A204.1 (cell line): ENCODE data around the gene MYL11.
"Not testable (repeated sequence)": the region's sequence is repeated elsewhere in the genome, so short reads cannot be mapped to it uniquely, and the experiment has no call there.

Experiments used
- FAIRE-seq: peaks from 2 replicates; lab custom pipeline; 2012; peaks lifted over from hg19 to GRCh38; lab: Jason Lieb, UNC

MYL11 gene

GRCh38 chr16:30374538-30374937, at the start of gene MYL11:
Gene MYL11, plus strand, starts transcription at chr16:30374802. Its CDS starts 56 bp downstream, at chr16:30374858.
- FAIRE-seq, result no peak

- not testable (repeated sequence) for FAIRE-seq
Observed at GRCh38 chr16:30334473-30334989, 40.1 kb upstream of the MYL11 start.

- not testable (repeated sequence) for FAIRE-seq
Observed at GRCh38 chr16:30335028-30335597, 39.5 kb upstream of the MYL11 start.

- no peak for FAIRE-seq
Observed at GRCh38 chr16:30335598-30336474, 38.8 kb upstream of the MYL11 start.

GRCh38 chr16:30337964-30338357, 36.6 kb upstream of the MYL11 start:
- not testable (repeated sequence) for FAIRE-seq

GRCh38 chr16:30338715-30339114, 35.9 kb upstream of the MYL11 start:
- FAIRE-seq, result not testable (repeated sequence)

GRCh38 chr16:30340621-30341020, 34.0 kb upstream of the MYL11 start:
- no peak for FAIRE-seq

GRCh38 chr16:30341971-30342370, 32.6 kb upstream of the MYL11 start:
- not testable (repeated sequence) for FAIRE-seq

- no peak for FAIRE-seq
Observed at GRCh38 chr16:30342751-30343490, 31.7 kb upstream of the MYL11 start.

- not testable (repeated sequence) for FAIRE-seq
Observed at GRCh38 chr16:30343491-30343820, 31.1 kb upstream of the MYL11 start.

- no peak for FAIRE-seq
Observed at GRCh38 chr16:30346286-30346685, 28.3 kb upstream of the MYL11 start.

- FAIRE-seq, result no peak
Observed at GRCh38 chr16:30348113-30348512, 26.5 kb upstream of the MYL11 start.

- FAIRE-seq, result no peak
Observed at GRCh38 chr16:30348929-30349328, 25.7 kb upstream of the MYL11 start.

GRCh38 chr16:30349675-30350074, 24.9 kb upstream of the MYL11 start:
- no peak for FAIRE-seq

GRCh38 chr16:30350134-30350871, 24.3 kb upstream of the MYL11 start:
- FAIRE-seq, result no peak

- no peak for FAIRE-seq
Observed at GRCh38 chr16:30351001-30351441, 23.6 kb upstream of the MYL11 start.

- FAIRE-seq, result no peak
Observed at GRCh38 chr16:30351586-30352419, 22.8 kb upstream of the MYL11 start.

- no peak for FAIRE-seq
Observed at GRCh38 chr16:30352488-30353401, 21.9 kb upstream of the MYL11 start.

GRCh38 chr16:30353438-30354129, 21.0 kb upstream of the MYL11 start:
- FAIRE-seq, result no peak
